GM12801 (cell line): ENCODE measurements around the gene MALT1.

Experiments used
- CTCF ChIP-seq: IDR thresholded peaks from one replicate; pipeline ENCODE4 v1.5.1; 2011; ENCODE audit warnings: control low read depth; ENCODE audit not compliant: insufficient read length; ENCODE audit errors: extremely low read depth

The MALT1 gene

DNA sequence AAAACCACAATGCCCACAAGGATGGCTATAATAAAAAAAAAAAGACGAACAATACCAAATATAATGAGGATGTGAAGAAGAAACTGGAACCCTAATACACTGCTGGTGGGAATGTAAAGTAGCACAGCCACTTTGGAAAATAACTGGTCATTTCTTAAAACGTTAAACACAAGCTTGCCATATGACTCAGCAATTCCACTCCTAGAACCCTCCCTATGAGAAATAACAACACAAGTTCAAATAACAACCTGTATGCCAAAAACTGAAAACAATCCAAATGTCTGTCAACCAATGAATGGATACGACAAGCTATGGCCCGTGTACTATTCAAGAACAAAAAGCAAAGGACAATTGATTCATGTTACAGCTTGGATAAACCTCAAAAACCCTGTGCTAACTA is 35.4 kb upstream of the MALT1 start:
- no peak for TF ChIP-seq CTCF

DNA sequence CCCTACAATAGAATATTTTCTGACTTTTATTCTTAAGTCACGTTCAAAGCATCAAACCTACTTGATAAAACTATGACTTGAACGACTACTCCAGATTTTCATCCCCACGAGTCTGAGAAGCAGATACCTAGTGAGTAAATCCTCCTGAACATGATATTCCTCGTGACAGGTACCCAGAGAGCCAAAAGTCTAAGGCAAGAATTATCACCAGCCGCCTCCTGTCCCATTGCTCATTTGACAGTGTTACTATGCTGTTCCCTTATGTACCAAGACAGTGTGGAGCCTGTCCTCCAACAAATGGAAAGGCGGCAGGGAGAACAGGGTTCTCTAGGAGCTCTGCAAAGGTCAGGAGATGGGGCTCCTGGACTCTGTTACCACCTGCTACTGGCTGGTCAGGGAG is 34.1 kb upstream of the MALT1 start:
- TF ChIP-seq CTCF: no peak

DNA sequence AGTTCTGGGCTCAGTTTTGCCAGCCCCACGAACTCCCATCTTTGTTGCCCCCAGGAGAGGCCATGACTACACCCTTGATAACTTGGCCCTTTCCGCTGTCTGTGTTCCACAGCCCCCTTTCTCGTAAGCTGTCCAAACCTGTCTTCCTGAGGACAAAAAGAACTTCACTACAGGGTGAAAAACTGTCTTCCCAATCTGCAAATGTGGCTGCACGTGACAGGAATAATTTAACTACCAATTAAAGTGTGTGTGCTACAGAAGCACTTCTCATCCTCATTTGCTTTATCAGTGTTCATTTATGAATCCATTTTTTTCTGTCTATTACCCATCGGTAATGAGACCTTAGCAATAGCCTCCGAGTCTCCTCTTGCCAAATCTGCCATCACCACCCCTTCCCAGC is 33.3 kb upstream of the MALT1 start:
- no peak for TF ChIP-seq CTCF

DNA sequence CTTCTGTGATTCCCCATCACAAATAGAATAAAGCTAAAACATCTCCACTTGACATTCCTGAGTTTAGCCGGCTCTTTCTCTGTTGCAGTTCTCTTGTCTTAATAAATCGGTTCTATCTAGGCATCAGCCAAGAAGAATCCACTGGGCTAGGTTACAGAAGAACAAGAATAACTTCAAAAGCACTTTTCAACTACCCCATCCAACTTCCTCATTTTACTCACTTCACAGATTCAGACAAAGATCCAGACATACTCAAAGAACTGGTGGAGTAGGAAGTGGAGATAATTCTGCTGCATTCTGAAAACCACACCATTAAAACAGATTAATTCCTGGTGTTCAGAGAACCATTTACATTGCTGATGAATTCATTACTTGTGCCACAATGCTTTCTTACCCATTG is 32.8 kb upstream of the MALT1 start:
- TF ChIP-seq CTCF: no peak

DNA sequence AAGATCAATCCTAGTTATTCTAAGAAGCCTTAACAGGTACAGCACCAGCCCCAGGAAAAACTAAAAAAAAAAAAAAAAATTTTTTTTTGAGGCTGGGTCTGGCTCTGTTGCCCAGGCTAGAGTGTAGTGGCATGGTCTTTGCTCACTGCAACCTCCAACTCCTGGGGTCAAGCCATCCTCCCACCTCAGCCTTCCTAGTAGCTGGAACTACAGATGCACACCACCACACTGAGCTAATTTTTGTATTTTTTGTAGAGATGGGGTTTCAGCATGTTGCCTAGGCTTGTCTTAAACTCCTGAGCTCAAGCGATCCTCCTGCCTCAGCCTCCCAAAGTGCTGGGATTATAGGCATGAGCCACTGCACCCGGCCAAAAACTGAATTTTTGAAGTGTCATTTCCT is 32.0 kb upstream of the MALT1 start:
- TF ChIP-seq CTCF: no peak

DNA sequence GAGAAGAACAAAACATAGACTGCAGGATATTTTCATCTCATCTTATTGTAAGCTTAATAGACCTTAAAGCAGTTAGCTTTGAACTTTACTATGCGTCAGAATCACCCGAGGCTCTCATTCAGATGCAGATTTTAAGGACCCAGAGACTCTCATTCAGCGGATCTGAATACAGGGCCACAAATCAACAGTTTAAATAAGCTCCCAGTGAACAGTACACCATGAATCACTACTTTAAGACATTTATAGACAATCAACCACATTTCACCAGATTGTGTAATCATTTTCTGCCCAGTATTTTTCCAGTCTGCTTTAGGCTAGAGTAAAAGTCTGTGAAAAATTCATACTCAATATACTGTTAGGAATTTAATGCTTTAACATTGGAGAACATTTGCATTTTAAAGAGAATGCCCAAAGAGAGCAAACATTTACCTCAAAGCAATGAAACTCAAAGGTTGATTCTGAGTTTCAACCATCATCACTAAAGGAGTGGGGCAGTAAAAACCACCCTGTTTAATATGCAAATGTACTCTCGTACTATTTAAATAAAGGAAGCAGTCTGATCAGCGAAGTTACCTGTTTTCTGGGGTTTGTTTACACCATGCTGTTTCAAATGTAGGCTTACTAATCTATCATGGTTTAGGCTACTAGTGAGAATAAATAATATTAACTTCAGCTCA is 31.4 kb upstream of the MALT1 start:
- TF ChIP-seq CTCF: no peak

- no peak for TF ChIP-seq CTCF
Measured at GRCh38 chr18:58640428-58640805, 30.8 kb upstream of the MALT1 start.
